A549 (cell line): Measurements from ENCODE around the gene CDC14A. TPM values are rescaled to one million over a fixed set of nuclear protein-coding genes. Genes with fewer than 3 reads are reported as not detected.

Source experiments
- ATAC-seq, 2 experiments: fragments of 200-7000 bp in 1 of 2; fragments of >200 bp in 1 of 2; cut with Nextera tagmentation in 1 of 2; cut with Tn5 transposase in 1 of 2; 3 replicates each; pipeline versions ENCODE4 v1.8.0 to v1.9.1; 2018 to 2020; ENCODE audit warnings: mild to moderate bottlenecking in 1 of 2, moderate library complexity in 1 of 2
- CTCF ChIA-PET: fragments of 300-600 bp; sonication (Branson Sonifier 250); formaldehyde crosslinking; extraction: SDS; loops from one replicate; lab custom pipeline; 2021; ENCODE audit warnings: antibody characterized with exemption, inconsistent platforms; lab: Yijun Ruan, JAX
- POLR2A ChIA-PET: fragments of 350-600 bp; formaldehyde crosslinking; extraction: SDS; loops from one replicate; lab custom pipeline; 2021; ENCODE audit warnings: antibody characterized with exemption, inconsistent platforms; lab: Yijun Ruan, JAX
- DNase-seq, 2 experiments: peaks; one replicate each; pipeline versions ENCODE4 v3.0.0 to v3.0.0-alpha.2; 2011 to 2016; ENCODE audit warnings: low read depth in 1 of 2, low spot score in 1 of 2
- FAIRE-seq: peaks from 2 replicates; lab custom pipeline; 2011; peaks lifted over from hg19 to GRCh38; lab: Jason Lieb, UNC
- H3K27ac ChIP-seq, 2 experiments: fragments of >200 bp; sonication (Bioruptor Twin); formaldehyde crosslinking; 3 replicates each; pipeline ENCODE4 v1.5.1; 2016 to 2017
- H3K4me1 ChIP-seq: fragments of >200 bp; sonication (Bioruptor Twin); formaldehyde crosslinking; 3 replicates; pipeline ENCODE4 v1.6.1; 2016
- H3K4me2 ChIP-seq: fragments of >200 bp; sonication (Bioruptor Twin); formaldehyde crosslinking; 3 replicates; pipeline ENCODE4 v1.6.1; 2016
- H3K4me3 ChIP-seq: fragments of >200 bp; sonication (Bioruptor Twin); formaldehyde crosslinking; 3 replicates; pipeline ENCODE4 v1.5.1; 2016
- H3K9me3 ChIP-seq: fragments of >200 bp; sonication (Bioruptor Twin); formaldehyde crosslinking; 3 replicates; pipeline ENCODE4 v1.6.1; 2016
- CBX8 ChIP-seq: fragments of 200-600 bp; sonication (generic); IDR thresholded peaks from 2 replicates; pipeline ENCODE4 v1.6.1; 2016
- CTCF ChIP-seq: fragments of >200 bp; sonication (Bioruptor Twin); formaldehyde crosslinking; IDR thresholded peaks from 3 replicates; pipeline ENCODE4 v1.5.1; 2016
- E2F6 ChIP-seq: IDR thresholded peaks from 2 replicates; pipeline ENCODE4 v1.6.1; 2012; ENCODE audit warnings: low read depth, borderline replicate concordance
- EHMT2 ChIP-seq: fragments of 200-600 bp; sonication (generic); IDR thresholded peaks from 2 replicates; pipeline ENCODE4 v1.6.1; 2016; ENCODE audit warnings: antibody characterized with exemption, low read depth, mild to moderate bottlenecking, moderate library complexity
- ELK1 ChIP-seq: fragments of 150-350 bp; IDR thresholded peaks from 2 replicates; pipeline ENCODE4 v1.6.1; 2014; ENCODE audit warnings: low read depth, mild to moderate bottlenecking, low read length
- FOSB ChIP-seq: fragments of 250-450 bp; sonication (Bioruptor Pico); IDR thresholded peaks from 2 replicates; pipeline ENCODE4 v1.5.0; 2020; ENCODE audit warnings: mild to moderate bottlenecking, moderate library complexity
- FOXS1 ChIP-seq: fragments of 250-450 bp; sonication (Bioruptor Pico); IDR thresholded peaks from 2 replicates; pipeline ENCODE4 v1.5.0; 2020; ENCODE audit warnings: mild to moderate bottlenecking, moderate library complexity
- GATA3 ChIP-seq: IDR thresholded peaks from 2 replicates; pipeline ENCODE4 v1.6.1; 2012; ENCODE audit warnings: borderline replicate concordance
- HMGXB4 ChIP-seq: fragments of 250-450 bp; sonication (Bioruptor Pico); IDR thresholded peaks from 2 replicates; pipeline ENCODE4 v1.5.0; 2021; ENCODE audit warnings: mild to moderate bottlenecking, moderate library complexity, borderline replicate concordance
- HOXA7 ChIP-seq: fragments of 250-450 bp; sonication (Bioruptor Pico); IDR thresholded peaks from 2 replicates; pipeline ENCODE4 v1.5.0; 2020; ENCODE audit warnings: mild to moderate bottlenecking, moderate library complexity
- JUN ChIP-seq, 2 experiments: fragments of >200 bp; sonication (Bioruptor Twin); formaldehyde crosslinking; IDR thresholded peaks; 2 replicates in 1 of 2; 3 replicates in 1 of 2; pipeline ENCODE4 v1.6.1; 2016 to 2017
- JUNB ChIP-seq: fragments of >200 bp; sonication (Bioruptor Twin); formaldehyde crosslinking; IDR thresholded peaks from 2 replicates; pipeline ENCODE4 v1.6.1; 2016
- KDM1A ChIP-seq: fragments of 200-600 bp; sonication (generic); IDR thresholded peaks from 2 replicates; pipeline ENCODE4 v1.6.1; 2016; ENCODE audit warnings: low read depth, mild to moderate bottlenecking
- KDM5A ChIP-seq: fragments of 200-600 bp; sonication (generic); IDR thresholded peaks from 2 replicates; pipeline ENCODE4 v1.6.1; 2016; ENCODE audit warnings: antibody characterized with exemption, mild to moderate bottlenecking
- MAZ ChIP-seq: fragments of 150-350 bp; IDR thresholded peaks from 2 replicates; pipeline ENCODE4 v1.6.1; 2014; ENCODE audit warnings: antibody characterized with exemption, low read depth, low read length, borderline replicate concordance
- MYC ChIP-seq: IDR thresholded peaks from 2 replicates; pipeline ENCODE4 v1.6.1; 2012; ENCODE audit warnings: mild to moderate bottlenecking, inconsistent platforms, low read length, improper control_type of control experiment, borderline replicate concordance
- NFE2L2 ChIP-seq: fragments of 150-350 bp; conservative IDR thresholded peaks from 2 replicates; pipeline ENCODE4 v1.6.1; 2014; ENCODE audit warnings: low read length
- POLR2AphosphoS2 ChIP-seq: conservative IDR thresholded peaks from 2 replicates; pipeline ENCODE4 v1.6.1; 2012; ENCODE audit warnings: low read length, improper control_type of control experiment, inconsistent platforms
- RAD21 ChIP-seq, 2 experiments: fragments of >200 bp in 1 of 2; sonication (Bioruptor Twin) in 1 of 2; formaldehyde crosslinking in 1 of 2; IDR thresholded peaks in 1 of 2; conservative IDR thresholded peaks in 1 of 2; 2 replicates in 1 of 2; 3 replicates in 1 of 2; pipeline ENCODE4 v1.6.1; 2012 to 2018; ENCODE audit warnings: inconsistent platforms in 1 of 2
- RARB ChIP-seq: fragments of 250-450 bp; sonication (Bioruptor Pico); IDR thresholded peaks from 2 replicates; pipeline ENCODE4 v1.8.0; 2021; ENCODE audit warnings: mild to moderate bottlenecking, moderate library complexity
- RFX5 ChIP-seq: fragments of 450-650 bp; IDR thresholded peaks from 2 replicates; pipeline ENCODE4 v1.7.1; 2014; ENCODE audit warnings: antibody characterized with exemption, mild to moderate bottlenecking, moderate library complexity
- TFCP2L1 ChIP-seq: fragments of 250-450 bp; sonication (Bioruptor Pico); IDR thresholded peaks from 2 replicates; pipeline ENCODE4 v1.5.0; 2021; ENCODE audit warnings: mild to moderate bottlenecking
- ZSCAN20 ChIP-seq: fragments of 250-450 bp; sonication (Bioruptor Pico); IDR thresholded peaks from 2 replicates; pipeline ENCODE4 v1.8.0; 2022; ENCODE audit warnings: mild to moderate bottlenecking, moderate library complexity
- whole genome bisulfite sequencing: methylation state at CpG from one replicate; pipeline ENCODE4 v1.1.6; 2017; ENCODE audit errors: missing lambda C conversion rate; 5-methylcytosine and 5-hydroxymethylcytosine counted together
- polyA plus RNA-seq, 4 experiments: library from polyadenylated mRNA; depleted of rRNA in 3 of 4; stranded (reverse); fragments of >200 nt; fragmentation: RNase III in 1 of 4; extraction: RNeasy Plus Mini Kit Qiagen cat#74134 plus additional on column Dnase treatment in 1 of 4; gene quantifications; 2 replicates in 3 of 4; 3 replicates in 1 of 4; pipeline ENCODE4 v1.2.3, GENCODE V29; 2011 to 2017

The CDC14A gene
- polyA plus RNA-seq, 2 of the 4 experiments (the other 2 are of a cell fraction) = 1.6 to 4.1 TPM

GRCh38 chr1:100478816-100479215 lies 126.5 kb downstream of the CDC14A start:
- ChIA-PET CTCF (interaction anchor here (0.8 to 1.9 kb wide), 2 partner anchors 15 to 23 kb away, joined by 3 to 7 read pairs; no protein-coding TSS in a partner anchor), POLR2A (no interaction called here)
- Histone ChIP-seq H3K27ac (no peak overlapping the region), H3K4me3 (no peak overlapping the region), H3K9me3 (no peaks in the 10 kb centered on the region), H3K4me2 (no peak overlapping the region), H3K4me1 (no peaks in the 10 kb centered on the region)
- no peak for DNase-seq
- TF ChIP-seq POLR2AphosphoS2 (no peak), NFE2L2 (no peak), TFCP2L1 (no peak), FOXS1 (no peak), EHMT2 (no peak), GATA3 (no peak), RARB (CRISPR knock-in tag) (no peak), KDM1A (no peak), CBX8 (no peak), ZSCAN20 (CRISPR knock-in tag) (no peak), JUNB (no peak)
- no peak for ATAC-seq
- WGBS = 80% methylated on average over 1 of the region's 1 CpG
- no peak for FAIRE-seq

- TF ChIP-seq E2F6 (no peak), ZSCAN20 (CRISPR knock-in tag) (no peak), RARB (CRISPR knock-in tag) (no peak), JUN (IDR thresholded peaks at IDR 0.05) (no peak), CTCF (no peak), HOXA7 (CRISPR knock-in tag) (no peak), ELK1 (no peak), MYC (no peak), CBX8 (no peak), FOSB (CRISPR knock-in tag) (no peak), RAD21 (conservative IDR thresholded peaks at IDR 0.05 in 1 of 2, IDR thresholded peaks at IDR 0.05 in 1 of 2) (no peak), MAZ (no peak), TFCP2L1 (no peak), RFX5 (no peak), KDM5A (no peak), HMGXB4 (CRISPR knock-in tag) (no peak)
- TF ChIP-seq, all 56 proteins: peak for 0
- Histone ChIP-seq H3K4me1 (no peaks in the 10 kb centered on the region), H3K4me3 (no peak overlapping the region), H3K4me2 (no peak overlapping the region), H3K9me3 (no peaks in the 10 kb centered on the region), H3K27ac (no peak overlapping the region)
- DNase-seq (no peak), FAIRE-seq (no peak), ATAC-seq (no peak)
- WGBS = 75% methylated on average over 1 of the region's 1 CpG
- CTCF ChIA-PET = interaction anchor here (1.9 kb wide), 1 partner anchor 16 kb away, joined by 7 read pairs; no protein-coding TSS in a partner anchor
- POLR2A ChIA-PET = no interaction called here
These were observed 127.5 kb downstream of the CDC14A start for GRCh38 chr1:100479620-100480338.
